H1 (cell line): ENCODE results near the gene NID2. TPM values are rescaled to one million over a fixed set of nuclear protein-coding genes. Genes with fewer than 3 reads are reported as not detected.

ENCODE experiments used
- CTCF ChIA-PET: fragments of 300-600 bp; sonication (Branson Sonifier 250); formaldehyde crosslinking; loops from one replicate; lab custom pipeline; 2021; ENCODE audit not compliant: partially characterized antibody; lab: Charles Lee
- POLR2A ChIA-PET: fragments of 300-600 bp; sonication (Branson Sonifier 250); formaldehyde crosslinking; loops from one replicate; lab custom pipeline; 2021; ENCODE audit warnings: inconsistent platforms; ENCODE audit not compliant: partially characterized antibody; lab: Charles Lee
- DNase-seq, 2 experiments: peaks; one replicate each; pipeline versions ENCODE4 v3.0.0 to v3.0.0-alpha.2; 2010 to 2022; ENCODE audit warnings: low spot score in 2 of 2, low read depth in 1 of 2, mixed read lengths in 1 of 2
- FAIRE-seq: peaks from 2 replicates; lab custom pipeline; 2011; peaks lifted over from hg19 to GRCh38; lab: Jason Lieb, UNC
- H2AFZ ChIP-seq: 2 replicates; pipeline ENCODE4 v1.8.1; 2012; ENCODE audit warnings: low read length, inconsistent platforms
- H2AK5ac ChIP-seq: 2 replicates; pipeline ENCODE4 v1.6.1; 2013; ENCODE audit warnings: low read depth, low read length
- H2BK120ac ChIP-seq: replicated peaks from 2 replicates; pipeline ENCODE3; 2013; ENCODE audit warnings: low read depth, low read length, inconsistent platforms
- H2BK12ac ChIP-seq: 2 replicates; pipeline ENCODE4 v1.6.1; 2013; ENCODE audit warnings: low read depth, low read length
- H2BK15ac ChIP-seq: 2 replicates; pipeline ENCODE4 v1.6.1; 2013; ENCODE audit warnings: low read length
- H2BK20ac ChIP-seq: 2 replicates; pipeline ENCODE4 v1.6.1; 2013; ENCODE audit warnings: low read length
- H2BK5ac ChIP-seq: 2 replicates; pipeline ENCODE4 v1.6.1; 2013; ENCODE audit warnings: low read depth, low read length
- H3K14ac ChIP-seq: 2 replicates; pipeline ENCODE4 v1.6.1; 2013; ENCODE audit warnings: inconsistent platforms; ENCODE audit not compliant: insufficient read length
- H3K18ac ChIP-seq: 2 replicates; pipeline ENCODE4 v1.6.1; 2013; ENCODE audit warnings: low read length; ENCODE audit errors: extremely low read depth
- H3K23ac ChIP-seq: 2 replicates; pipeline ENCODE4 v1.6.1; 2013; ENCODE audit warnings: inconsistent platforms; ENCODE audit not compliant: insufficient read length
- H3K23me2 ChIP-seq: 2 replicates; pipeline ENCODE4 v1.6.1; 2013; ENCODE audit warnings: low read depth, low read length
- H3K27ac ChIP-seq: 2 replicates; pipeline ENCODE4 v1.6.1; 2011; ENCODE audit warnings: low read depth, low read length, inconsistent platforms
- H3K27me3 ChIP-seq, 4 experiments: replicated peaks in 1 of 4; 1 replicate in 1 of 4; 2 replicates in 3 of 4; pipeline versions ENCODE4 v1.6.1 to v1.8.1; 2011 to 2013; ENCODE audit warnings: low read length in 3 of 4, mild to moderate bottlenecking in 3 of 4, inconsistent platforms in 2 of 4, mixed read lengths in 2 of 4, moderate library complexity in 1 of 4; ENCODE audit not compliant: control insufficient read depth in 3 of 4, insufficient read depth in 3 of 4; ENCODE audit errors: extremely low read depth in 1 of 4
- H3K36me3 ChIP-seq, 4 experiments: 2 replicates each; pipeline versions ENCODE4 v1.6.1 to v1.8.1; 2011 to 2013; ENCODE audit warnings: mild to moderate bottlenecking in 4 of 4, low read length in 3 of 4, moderate library complexity in 2 of 4, control low read depth in 1 of 4, inconsistent platforms in 1 of 4; ENCODE audit not compliant: insufficient read depth in 4 of 4, control insufficient read depth in 2 of 4
- H3K4ac ChIP-seq: replicated peaks from 2 replicates; pipeline ENCODE3; 2013; ENCODE audit warnings: low read length, low read depth, mixed read lengths, inconsistent platforms; ENCODE audit not compliant: insufficient read length
- H3K4me1 ChIP-seq, 4 experiments: replicated peaks in 1 of 4; 1 replicate in 1 of 4; 2 replicates in 3 of 4; pipeline versions ENCODE4 v1.6.1 to v1.8.1; 2011 to 2013; ENCODE audit warnings: low read length in 3 of 4, inconsistent platforms in 2 of 4, mixed read lengths in 1 of 4; ENCODE audit not compliant: insufficient read depth in 4 of 4, control insufficient read depth in 3 of 4
- H3K4me2 ChIP-seq, 2 experiments: 2 replicates each; pipeline versions ENCODE4 v1.6.1 to v1.8.1; 2011 to 2013; ENCODE audit warnings: low read depth in 2 of 2, low read length in 2 of 2, control low read depth in 1 of 2, inconsistent platforms in 1 of 2, mild to moderate bottlenecking in 1 of 2; ENCODE audit not compliant: insufficient read depth in 1 of 2
- H3K4me3 ChIP-seq, 4 experiments: fragments of 200-600, 300-600 bp in 1 of 4; sonication (generic), shearing (Covaris generic), sonication (Bioruptor Twin) in 1 of 4; 2 replicates each; pipeline versions ENCODE4 v1.5.1 to v1.8.1; 2011 to 2016; ENCODE audit warnings: low read length in 4 of 4, low read depth in 3 of 4, control low read depth in 2 of 4, inconsistent platforms in 2 of 4, mild to moderate bottlenecking in 2 of 4, mixed read lengths in 1 of 4, moderate library complexity in 1 of 4; ENCODE audit not compliant: insufficient read depth in 2 of 4; ENCODE audit errors: extremely low read depth in 1 of 4
- H3K56ac ChIP-seq: replicated peaks from 2 replicates; pipeline ENCODE3; 2013; ENCODE audit warnings: low read depth, mild to moderate bottlenecking, mixed read lengths, low read length, inconsistent platforms; ENCODE audit not compliant: insufficient read length
- H3K79me1 ChIP-seq: 2 replicates; pipeline ENCODE4 v1.6.1; 2013; ENCODE audit warnings: low read depth, low read length, control low read depth
- H3K79me2 ChIP-seq, 2 experiments: 2 replicates each; pipeline versions ENCODE4 v1.6.1 to v1.8.1; 2012 to 2013; ENCODE audit warnings: low read length in 2 of 2, mild to moderate bottlenecking in 2 of 2, inconsistent platforms in 1 of 2; ENCODE audit not compliant: insufficient read depth in 2 of 2, control insufficient read depth in 1 of 2
- H3K9ac ChIP-seq, 4 experiments: replicated peaks in 1 of 4; 1 replicate in 1 of 4; 2 replicates in 3 of 4; pipeline versions ENCODE4 v1.6.1 to v1.8.1; 2011 to 2013; ENCODE audit warnings: low read depth in 3 of 4, low read length in 3 of 4, control low read depth in 2 of 4, mild to moderate bottlenecking in 2 of 4, moderate library complexity in 2 of 4, inconsistent platforms in 1 of 4; ENCODE audit errors: extremely low read depth in 1 of 4
- H3K9me3 ChIP-seq, 2 experiments: 2 replicates each; pipeline versions ENCODE4 v1.6.1 to v1.8.1; 2012 to 2013; ENCODE audit warnings: mild to moderate bottlenecking in 2 of 2, moderate library complexity in 2 of 2, control low read depth in 1 of 2, inconsistent platforms in 1 of 2, low read depth in 1 of 2, low read length in 1 of 2, mixed read lengths in 1 of 2; ENCODE audit not compliant: insufficient read depth in 2 of 2
- H4K20me1 ChIP-seq, 2 experiments: replicated peaks in 1 of 2; 2 replicates each; pipeline versions ENCODE3 to v1.8.1; 2011 to 2013; ENCODE audit warnings: inconsistent platforms in 2 of 2, low read length in 2 of 2, mild to moderate bottlenecking in 1 of 2; ENCODE audit not compliant: insufficient read depth in 2 of 2, control insufficient read depth in 1 of 2
- H4K5ac ChIP-seq: 2 replicates; pipeline ENCODE4 v1.6.1; 2013; ENCODE audit warnings: low read length, low read depth, mixed read lengths, inconsistent platforms; ENCODE audit not compliant: insufficient read length
- H4K8ac ChIP-seq: 2 replicates; pipeline ENCODE4 v1.8.0; 2013; ENCODE audit warnings: mild to moderate bottlenecking, moderate library complexity, low read length, inconsistent platforms; ENCODE audit not compliant: insufficient read depth; ENCODE audit errors: extremely low read depth
- H4K91ac ChIP-seq: replicated peaks from 2 replicates; pipeline ENCODE3; 2013; ENCODE audit warnings: low read length, mixed read lengths, inconsistent platforms; ENCODE audit not compliant: insufficient read length
- CHD1 ChIP-seq: IDR thresholded peaks from 2 replicates; pipeline ENCODE4 v1.6.1; 2012; ENCODE audit warnings: low read depth, low read length, improper control_type of control experiment
- EGR1 ChIP-seq: IDR thresholded peaks from 2 replicates; pipeline ENCODE4 v1.6.1; 2011; ENCODE audit warnings: low read depth, low read length, borderline replicate concordance
- GTF2F1 ChIP-seq: IDR thresholded peaks from 2 replicates; pipeline ENCODE4 v1.6.1; 2012; ENCODE audit warnings: low read depth, low read length, improper control_type of control experiment, borderline replicate concordance
- KDM1A ChIP-seq: fragments of 200-600, 300-600 bp; sonication (generic); IDR thresholded peaks from 2 replicates; pipeline ENCODE4 v1.7.1; 2016; ENCODE audit warnings: mild to moderate bottlenecking, low read length, borderline replicate concordance
- WGBS, 2 experiments: shearing (Covaris generic) in 1 of 2; methylation state at CpG; one replicate each; pipeline versions ENCODE4 v1.1.6 to v1.1.7; 2013 to 2015; ENCODE audit warnings: low lambda C conversion rate in 2 of 2, mixed read lengths in 2 of 2, inconsistent platforms in 1 of 2, low coverage in 1 of 2, missing lambda C conversion rate in 1 of 2; ENCODE audit not compliant: insufficient replicate concordance in 2 of 2, insufficient coverage in 1 of 2, insufficient read length in 1 of 2; ENCODE audit errors: extremely low coverage in 1 of 2, missing lambda C conversion rate in 1 of 2; 5-methylcytosine and 5-hydroxymethylcytosine counted together
- polyA plus RNA-seq, 7 experiments: library from polyadenylated mRNA; depleted of rRNA in 3 of 7; stranded (reverse) in 5 of 7; unstranded in 2 of 7; fragments of >200 nt in 5 of 7; fragments of 200-250 nt in 2 of 7; gene quantifications; 1 replicate in 5 of 7; 2 replicates in 1 of 7; 4 replicates in 1 of 7; pipeline versions ENCODE4 v1.2.1 to v1.2.3, GENCODE V29; 2011 to 2013; ENCODE audit warnings: missing spikeins in 2 of 7, mixed read lengths in 2 of 7
- total RNA-seq: library from RNA; stranded (reverse); fragmentation: NEBNext Ultra II Directional; extraction: Animal tissue kit (Norgen Biotek cat#: 25700); gene quantifications from 2 replicates; pipeline ENCODE4 v1.2.1, GENCODE V29; 2021

NID2 gene
- total and polyA plus RNA-seq, 2 of the 8 experiments (the other 6 are each of a cell fraction or from before 2014, with no cell fraction given), result 6.1 to 12.6 TPM

DNA sequence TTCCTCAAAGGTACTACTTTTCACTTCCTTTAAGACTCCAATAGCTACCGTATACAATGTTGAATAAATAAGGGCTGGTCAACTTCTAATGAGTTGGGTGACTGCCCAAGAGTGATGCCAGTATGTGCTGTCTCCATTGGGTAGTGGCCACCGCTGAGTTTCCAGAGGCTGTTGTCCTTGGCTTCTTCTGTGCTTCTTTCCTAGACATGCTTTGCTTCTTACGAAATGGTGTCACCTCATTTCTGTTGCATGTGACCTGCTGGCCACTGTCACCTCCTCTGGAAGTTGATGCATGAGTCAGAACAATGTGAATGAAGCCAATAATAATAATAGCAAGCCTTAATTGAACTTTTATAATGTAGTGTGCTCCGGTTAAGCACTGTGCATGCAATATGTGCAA is 7.5 kb upstream of the NID2 start:
- Histone ChIP-seq H3K23ac (no peak overlapping the region), H2BK20ac (no peak overlapping the region), H3K36me3 (no peaks in the 10 kb centered on the region), H3K4me2 (no peak overlapping the region), H2BK5ac (no peak overlapping the region), H2AK5ac (no peak overlapping the region), H3K79me1 (no peaks in the 10 kb centered on the region), H3K4me3 (no peak overlapping the region), H3K4ac (no peak overlapping the region), H3K4me1 (no peaks in the 10 kb centered on the region), H2BK15ac (no peak overlapping the region), H4K20me1 (no peaks in the 10 kb centered on the region), H2BK120ac (no peak overlapping the region), H3K27ac (no peak overlapping the region), H3K79me2 (no peaks in the 10 kb centered on the region), H2BK12ac (no peak overlapping the region), H3K27me3 (peaks cover 0 to 2% (median 0%) of the 10 kb centered on the region in 4 experiments; a peak in 3 of 7 replicates), H3K18ac (no peak overlapping the region), H4K91ac (no peak overlapping the region), H3K23me2 (no peaks in the 10 kb centered on the region), H3K9me3 (no peaks in the 10 kb centered on the region), H4K5ac (no peak overlapping the region), H3K9ac (no peak overlapping the region), H3K56ac (no peak overlapping the region), H4K8ac (no peak overlapping the region), H2AFZ (no peak overlapping the region), H3K14ac (no peak overlapping the region)
- FAIRE-seq, result no peak
- CTCF ChIA-PET, result interaction anchor here (1.0 to 2.0 kb wide), 4 partner anchors 14 to 32 kb away, joined by 3 to 11 read pairs (median 4); no protein-coding TSS in a partner anchor
- DNase-seq, result no peak
- POLR2A ChIA-PET, result no interaction called here
- 60% methylated on average over 4 of the region's 4 CpGs; no CpG with 5 or more reads in 1 of the 2 experiments for WGBS, 2 experiments
- TF ChIP-seq CHD1 (no peak), GTF2F1 (no peak), KDM1A (no peak), EGR1 (no peak)
